SU-DHL-6 (cell line): Measurements from ENCODE around the gene STK4.

ENCODE experiments used
- CTCF ChIP-seq: fragments of 200-600 bp; sonication (generic); IDR thresholded peaks from one replicate; pipeline ENCODE4 v1.5.1; 2017; ENCODE audit warnings: antibody characterized with exemption, mild to moderate bottlenecking, low read length, moderate library complexity; ENCODE audit not compliant: insufficient read depth, poor library complexity, severe bottlenecking
- EZH2phosphoT487 ChIP-seq: fragments of 200-600 bp; sonication (generic), shearing (Covaris generic); conservative IDR thresholded peaks from 2 replicates; pipeline ENCODE4 v1.6.1; 2018; ENCODE audit warnings: mild to moderate bottlenecking, antibody characterized with exemption, low read length, moderate library complexity, mixed read lengths

DNA sequence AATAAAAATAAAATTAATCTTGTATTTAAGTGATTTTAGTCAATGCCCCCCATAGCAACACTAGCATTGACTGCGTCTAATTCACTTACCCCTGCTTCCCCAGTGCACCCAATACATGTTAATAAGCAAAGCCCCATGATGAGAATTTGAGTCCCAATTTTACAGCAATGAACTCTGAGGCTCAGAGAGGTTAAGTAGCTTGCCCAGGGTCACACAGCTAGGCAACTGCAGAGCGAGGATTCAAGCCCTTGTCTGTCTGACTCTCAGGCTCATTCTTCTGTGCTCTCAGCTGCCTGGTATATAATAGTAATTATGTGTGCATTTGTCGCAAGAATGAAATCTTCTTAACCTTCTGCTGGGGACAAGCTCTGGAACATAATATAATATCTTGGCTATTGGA, 48.0 kb upstream of the STK4 start:
- TF ChIP-seq CTCF, result no peak
- no peak for TF ChIP-seq EZH2phosphoT487
